HCT116 (cell line): ENCODE data around the gene AP3D1. TPM values are rescaled to one million over a fixed set of nuclear protein-coding genes. Genes with fewer than 3 reads are reported as not detected.

Experiments used
- ATAC-seq: fragments of 200-7000 bp; cut with Tn5 transposase; 2 replicates; pipeline ENCODE4 v1.9.1; 2020; ENCODE audit warnings: mild to moderate bottlenecking, moderate library complexity
- BruUV-seq: library from RNA; stranded (reverse); fragments of 400-500 nt; replicated peaks from 2 replicates; lab custom pipeline; 2021; lab: Mats Ljungman, UMichigan
- CTCF ChIA-PET: fragments of 300-600 bp; sonication (Branson Sonifier 250); formaldehyde crosslinking; loops from one replicate; lab custom pipeline; 2021; ENCODE audit warnings: antibody characterized with exemption; lab: Charles Lee
- POLR2A ChIA-PET: fragments of 300-600, 350-600 bp; sonication (Branson Sonifier 250); formaldehyde crosslinking; loops from one replicate; lab custom pipeline; 2021; ENCODE audit warnings: antibody characterized with exemption; lab: Charles Lee
- RAD21 ChIA-PET, 2 experiments: fragments of 300-600 bp; sonication (Branson Sonifier 250); formaldehyde crosslinking; loops; one replicate each; lab custom pipeline; 2023; ENCODE audit warnings: low total read pairs in 2 of 2; ENCODE audit not compliant: uncharacterized antibody in 2 of 2, unreplicated experiment in 2 of 2, low non-redundant PET in 1 of 2; lab: Charles Lee
- DNase-seq: peaks from one replicate; pipeline ENCODE4 v3.0.0-alpha.2; 2010; ENCODE audit warnings: low read depth, low spot score
- H2AFZ ChIP-seq: fragments of 200-600 bp; shearing (Covaris generic), sonication (generic); 2 replicates; pipeline ENCODE4 v1.6.1; 2017; ENCODE audit warnings: low read depth, mixed run types, mixed read lengths, antibody characterized with exemption, low read length; ENCODE audit not compliant: poor library complexity, severe bottlenecking
- H3K27ac ChIP-seq: 2 replicates; pipeline ENCODE4 v1.5.1; 2012; ENCODE audit warnings: low read depth, low read length
- H3K27me3 ChIP-seq: fragments of 200-600 bp; sonication (generic); 2 replicates; pipeline ENCODE4 v1.6.1; 2016; ENCODE audit warnings: mixed run types, low read length, mixed read lengths; ENCODE audit not compliant: insufficient read depth
- H3K36me3 ChIP-seq, 2 experiments: fragments of 200-500 bp in 1 of 2; fragments of 200-600 bp in 1 of 2; sonication (Bioruptor generic) in 1 of 2; sonication (generic) in 1 of 2; 2 replicates each; pipeline versions ENCODE4 v1.5.1 to v1.6.1; 2014 to 2016; ENCODE audit warnings: low read length in 2 of 2, inconsistent platforms in 1 of 2, mixed read lengths in 1 of 2, mixed run types in 1 of 2; ENCODE audit not compliant: insufficient read depth in 2 of 2, control insufficient read depth in 1 of 2
- H3K4me1 ChIP-seq, 2 experiments: fragments of 200-600 bp in 1 of 2; sonication (generic) in 1 of 2; 2 replicates each; pipeline versions ENCODE4 v1.5.1 to v1.6.1; 2012 to 2017; ENCODE audit warnings: low read length in 2 of 2, inconsistent platforms in 1 of 2, mild to moderate bottlenecking in 1 of 2, mixed read lengths in 1 of 2, mixed run types in 1 of 2, moderate library complexity in 1 of 2; ENCODE audit not compliant: insufficient read depth in 2 of 2, control insufficient read depth in 1 of 2
- H3K4me2 ChIP-seq: fragments of 200-600 bp; sonication (generic); 2 replicates; pipeline ENCODE4 v1.6.1; 2017; ENCODE audit warnings: mixed run types, low read length, mixed read lengths
- H3K4me3 ChIP-seq, 2 experiments: fragments of 200-600 bp in 1 of 2; sonication (generic) in 1 of 2; replicated peaks in 1 of 2; 2 replicates each; pipeline ENCODE4 v1.5.1; 2011 to 2016; ENCODE audit warnings: low read length in 2 of 2, control low read depth in 1 of 2, low read depth in 1 of 2, mild to moderate bottlenecking in 1 of 2, mixed read lengths in 1 of 2, mixed run types in 1 of 2
- H3K79me2 ChIP-seq: fragments of 200-600 bp; sonication (generic); 2 replicates; pipeline ENCODE4 v1.6.1; 2017; ENCODE audit warnings: mild to moderate bottlenecking, mixed run types, low read length, moderate library complexity, mixed read lengths; ENCODE audit not compliant: insufficient read depth
- H3K9ac ChIP-seq: fragments of 200-600 bp; sonication (generic); 2 replicates; pipeline ENCODE4 v1.6.1; 2016; ENCODE audit warnings: low read length, mixed read lengths
- H3K9me2 ChIP-seq: fragments of 200-600 bp; sonication (generic), shearing (Covaris generic); 2 replicates; pipeline ENCODE4 v1.6.1; 2017; ENCODE audit warnings: mixed run types, mild to moderate bottlenecking, moderate library complexity; ENCODE audit not compliant: insufficient read depth
- H3K9me3 ChIP-seq, 2 experiments: fragments of 200-500 bp in 1 of 2; fragments of 200-600 bp in 1 of 2; sonication (Bioruptor generic) in 1 of 2; sonication (generic) in 1 of 2; 2 replicates each; pipeline ENCODE4 v1.6.1; 2014 to 2017; ENCODE audit warnings: low read length in 2 of 2, mixed read lengths in 2 of 2, inconsistent platforms in 1 of 2, low read depth in 1 of 2, mild to moderate bottlenecking in 1 of 2, mixed run types in 1 of 2, moderate library complexity in 1 of 2; ENCODE audit not compliant: control insufficient read depth in 1 of 2, insufficient read depth in 1 of 2
- H4K20me1 ChIP-seq: fragments of 200-600 bp; sonication (generic), shearing (Covaris generic); 2 replicates; pipeline ENCODE4 v1.6.1; 2017; ENCODE audit warnings: mixed run types, mild to moderate bottlenecking, moderate library complexity; ENCODE audit not compliant: insufficient read depth
- ATF3 ChIP-seq: IDR thresholded peaks from 2 replicates; pipeline ENCODE4 v1.6.1; 2012
- CEBPB ChIP-seq: IDR thresholded peaks from 2 replicates; pipeline ENCODE4 v1.6.1; 2012; ENCODE audit warnings: low read depth
- EGR1 ChIP-seq: IDR thresholded peaks from 2 replicates; pipeline ENCODE4 v1.6.1; 2012; ENCODE audit warnings: low read depth
- ELF1 ChIP-seq: IDR thresholded peaks from 2 replicates; pipeline ENCODE4 v1.6.1; 2012; ENCODE audit warnings: low read depth, borderline replicate concordance
- EZH2phosphoT487 ChIP-seq: fragments of 200-600 bp; IDR thresholded peaks from 2 replicates; pipeline ENCODE4 v1.6.1; 2018; ENCODE audit warnings: antibody characterized with exemption, borderline replicate concordance
- FOSL1 ChIP-seq: IDR thresholded peaks from 2 replicates; pipeline ENCODE4 v1.6.1; 2012; ENCODE audit warnings: low read depth
- JUND ChIP-seq: IDR thresholded peaks from 2 replicates; pipeline ENCODE4 v1.6.1; 2012
- POLR2A ChIP-seq: IDR thresholded peaks from 2 replicates; pipeline ENCODE4 v1.7.0; 2011; ENCODE audit warnings: borderline replicate concordance; ENCODE audit not compliant: insufficient read depth, insufficient read length; ENCODE audit errors: extremely low read depth
- POLR2AphosphoS5 ChIP-seq: IDR thresholded peaks from 2 replicates; pipeline ENCODE4 v1.6.1; 2011; ENCODE audit warnings: mild to moderate bottlenecking, low read depth, low read length, moderate library complexity
- SP1 ChIP-seq: IDR thresholded peaks from 2 replicates; pipeline ENCODE4 v1.6.1; 2012; ENCODE audit warnings: low read depth
- SRF ChIP-seq: IDR thresholded peaks from 2 replicates; pipeline ENCODE4 v1.6.1; 2012; ENCODE audit warnings: low read depth
- TCF7L2 ChIP-seq: IDR thresholded peaks from 2 replicates; pipeline ENCODE4 v1.7.0; 2011; ENCODE audit warnings: borderline replicate concordance, inconsistent platforms; ENCODE audit not compliant: insufficient read depth, insufficient read length; ENCODE audit errors: extremely low read depth
- YY1 ChIP-seq: IDR thresholded peaks from 2 replicates; pipeline ENCODE4 v1.6.1; 2011; ENCODE audit warnings: low read length, low read depth, moderate library complexity, mild to moderate bottlenecking; ENCODE audit not compliant: insufficient replicate concordance; ENCODE audit errors: extremely low read depth
- ZBTB33 ChIP-seq: IDR thresholded peaks from 2 replicates; pipeline ENCODE4 v1.6.1; 2011; ENCODE audit warnings: mild to moderate bottlenecking, low read length, moderate library complexity; ENCODE audit not compliant: insufficient replicate concordance; ENCODE audit errors: extremely low read depth
- ZFX ChIP-seq: fragments of 450-650 bp; IDR thresholded peaks from 2 replicates; pipeline ENCODE4 v1.6.1; 2017
- intact Hi-C: fragments of 100-400 bp; cut with micrococcal nuclease; formaldehyde crosslinking; loops from 2 replicates; pipeline ENCODE4 v1.10.0; 2022
- total RNA-seq: library from RNA; stranded (reverse); gene quantifications from one replicate; pipeline ENCODE4 v1.2.1, GENCODE V29; 2021; ENCODE audit not compliant: unreplicated experiment
- TF ChIP-seq, protein P1 (sequence below): IDR thresholded peaks from 2 replicates; pipeline ENCODE4 v1.6.1; 2012
- TF ChIP-seq, protein P2 (sequence below): IDR thresholded peaks from 2 replicates; pipeline ENCODE4 v1.6.1; 2012; ENCODE audit warnings: low read depth

The AP3D1 gene
- total RNA-seq, 1 experiment from 2014 or later, result 137 TPM

GRCh38 chr19:2129486-2129885 is 21.9 kb downstream of the AP3D1 start:
- H3K27me3 ChIP-seq, result no peaks in the 10 kb centered on the region
- DNase-seq (no peak), ATAC-seq (no peak)
- no peak overlapping the region for H3K9ac ChIP-seq
- H3K36me3 ChIP-seq, result peaks cover 16 to 56% of the 10 kb centered on the region in 2 experiments
- no peaks in the 10 kb centered on the region for H3K9me2 ChIP-seq
- no peak overlapping the region for H2AFZ ChIP-seq
- no peaks in the 10 kb centered on the region for H3K9me3 ChIP-seq
- H3K4me3 ChIP-seq, result no peak overlapping the region
- intact Hi-C loops, result no loop called here
- CTCF ChIA-PET, result no interaction called here
- BruUV-seq, result no TSS peak
- no peaks in the 10 kb centered on the region for H3K4me1 ChIP-seq
- POLR2A ChIA-PET, result no interaction called here
- RAD21 ChIA-PET, result no interaction called here
- no peak overlapping the region; the same call in 1 of the 2 replicates for H3K27ac ChIP-seq
- H4K20me1 ChIP-seq, result no peaks in the 10 kb centered on the region
- no peak overlapping the region for H3K4me2 ChIP-seq
- TF ChIP-seq CEBPB, result no peak
- TF ChIP-seq, protein P1, sequence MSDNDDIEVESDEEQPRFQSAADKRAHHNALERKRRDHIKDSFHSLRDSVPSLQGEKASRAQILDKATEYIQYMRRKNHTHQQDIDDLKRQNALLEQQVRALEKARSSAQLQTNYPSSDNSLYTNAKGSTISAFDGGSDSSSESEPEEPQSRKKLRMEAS, result no peak
- H3K79me2 ChIP-seq, result peaks cover 46% of the 10 kb centered on the region

DNA sequence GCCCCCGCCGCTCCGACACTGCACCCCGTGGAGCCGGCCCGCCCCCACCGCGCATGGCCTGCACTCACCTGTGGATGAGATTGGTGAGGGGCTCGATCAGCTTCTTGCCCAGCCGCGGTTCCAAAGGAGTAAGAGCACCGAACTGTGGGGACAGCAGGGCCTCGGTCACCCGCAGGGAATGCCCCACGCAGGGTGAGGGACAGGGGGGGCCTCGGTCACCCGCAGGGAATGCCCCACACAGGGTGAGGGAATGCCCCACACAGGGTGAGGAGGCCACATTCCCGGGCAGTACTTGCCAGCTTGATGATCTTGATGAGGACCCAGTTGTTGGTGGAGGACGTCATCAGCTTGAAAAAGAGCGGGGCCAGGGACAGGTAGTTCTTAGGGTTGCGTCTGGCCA is 22.3 kb downstream of the AP3D1 start:
- no peak overlapping the region for H2AFZ ChIP-seq
- no peak for TF ChIP-seq EZH2phosphoT487
- no peak for TF ChIP-seq FOSL1
- TF ChIP-seq, protein P2, sequence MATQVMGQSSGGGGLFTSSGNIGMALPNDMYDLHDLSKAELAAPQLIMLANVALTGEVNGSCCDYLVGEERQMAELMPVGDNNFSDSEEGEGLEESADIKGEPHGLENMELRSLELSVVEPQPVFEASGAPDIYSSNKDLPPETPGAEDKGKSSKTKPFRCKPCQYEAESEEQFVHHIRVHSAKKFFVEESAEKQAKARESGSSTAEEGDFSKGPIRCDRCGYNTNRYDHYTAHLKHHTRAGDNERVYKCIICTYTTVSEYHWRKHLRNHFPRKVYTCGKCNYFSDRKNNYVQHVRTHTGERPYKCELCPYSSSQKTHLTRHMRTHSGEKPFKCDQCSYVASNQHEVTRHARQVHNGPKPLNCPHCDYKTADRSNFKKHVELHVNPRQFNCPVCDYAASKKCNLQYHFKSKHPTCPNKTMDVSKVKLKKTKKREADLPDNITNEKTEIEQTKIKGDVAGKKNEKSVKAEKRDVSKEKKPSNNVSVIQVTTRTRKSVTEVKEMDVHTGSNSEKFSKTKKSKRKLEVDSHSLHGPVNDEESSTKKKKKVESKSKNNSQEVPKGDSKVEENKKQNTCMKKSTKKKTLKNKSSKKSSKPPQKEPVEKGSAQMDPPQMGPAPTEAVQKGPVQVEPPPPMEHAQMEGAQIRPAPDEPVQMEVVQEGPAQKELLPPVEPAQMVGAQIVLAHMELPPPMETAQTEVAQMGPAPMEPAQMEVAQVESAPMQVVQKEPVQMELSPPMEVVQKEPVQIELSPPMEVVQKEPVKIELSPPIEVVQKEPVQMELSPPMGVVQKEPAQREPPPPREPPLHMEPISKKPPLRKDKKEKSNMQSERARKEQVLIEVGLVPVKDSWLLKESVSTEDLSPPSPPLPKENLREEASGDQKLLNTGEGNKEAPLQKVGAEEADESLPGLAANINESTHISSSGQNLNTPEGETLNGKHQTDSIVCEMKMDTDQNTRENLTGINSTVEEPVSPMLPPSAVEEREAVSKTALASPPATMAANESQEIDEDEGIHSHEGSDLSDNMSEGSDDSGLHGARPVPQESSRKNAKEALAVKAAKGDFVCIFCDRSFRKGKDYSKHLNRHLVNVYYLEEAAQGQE, result no peak
- no peak for TF ChIP-seq TCF7L2
- TF ChIP-seq ATF3, result no peak
- TF ChIP-seq SRF, result no peak
- no peak for TF ChIP-seq ELF1
- no peak for TF ChIP-seq ZFX
- no peak for TF ChIP-seq SP1
- TF ChIP-seq YY1, result no peak
- no peak for TF ChIP-seq POLR2A
- TF ChIP-seq ZBTB33, result no peak
- no peak for TF ChIP-seq EGR1
- TF ChIP-seq JUND, result no peak
- TF ChIP-seq POLR2AphosphoS5, result no peak
- ChIA-PET CTCF (no interaction called here), RAD21 (no interaction called here), POLR2A (no interaction called here)
- no peaks in the 10 kb centered on the region for H3K9me3 ChIP-seq
- H3K27me3 ChIP-seq, result no peaks in the 10 kb centered on the region
- no peaks in the 10 kb centered on the region for H4K20me1 ChIP-seq
- DNase-seq (no peak), ATAC-seq (no peak)
- no peak overlapping the region for H3K27ac ChIP-seq
- peaks cover 43% of the 10 kb centered on the region for H3K79me2 ChIP-seq
- H3K4me2 ChIP-seq, result no peak overlapping the region
- intact Hi-C loops, result no loop called here
- no peak overlapping the region for H3K9ac ChIP-seq
- no peak overlapping the region for H3K4me3 ChIP-seq
- peaks cover 16 to 59% of the 10 kb centered on the region in 2 experiments for H3K36me3 ChIP-seq
- no peaks in the 10 kb centered on the region for H3K9me2 ChIP-seq
- BruUV-seq, result no TSS peak
- H3K4me1 ChIP-seq, result no peaks in the 10 kb centered on the region
